HCT116 (cell line): ENCODE measurements around the gene CAMK2N1. TPM values are rescaled to one million over a fixed set of nuclear protein-coding genes. Genes with fewer than 3 reads are reported as not detected.

ENCODE experiments used
- ATAC-seq: fragments of 200-7000 bp; cut with Tn5 transposase; 2 replicates; pipeline ENCODE4 v1.9.1; 2020; ENCODE audit warnings: mild to moderate bottlenecking, moderate library complexity
- BruUV-seq: library from RNA; stranded (reverse); fragments of 400-500 nt; replicated peaks from 2 replicates; lab custom pipeline; 2021; lab: Mats Ljungman, UMichigan
- CTCF ChIA-PET: fragments of 300-600 bp; sonication (Branson Sonifier 250); formaldehyde crosslinking; loops from one replicate; lab custom pipeline; 2021; ENCODE audit warnings: antibody characterized with exemption; lab: Charles Lee
- POLR2A ChIA-PET: fragments of 300-600, 350-600 bp; sonication (Branson Sonifier 250); formaldehyde crosslinking; loops from one replicate; lab custom pipeline; 2021; ENCODE audit warnings: antibody characterized with exemption; lab: Charles Lee
- RAD21 ChIA-PET, 2 experiments: fragments of 300-600 bp; sonication (Branson Sonifier 250); formaldehyde crosslinking; loops; one replicate each; lab custom pipeline; 2023; ENCODE audit warnings: low total read pairs in 2 of 2; ENCODE audit not compliant: uncharacterized antibody in 2 of 2, unreplicated experiment in 2 of 2, low non-redundant PET in 1 of 2; lab: Charles Lee
- DNase-seq: peaks from one replicate; pipeline ENCODE4 v3.0.0-alpha.2; 2010; ENCODE audit warnings: low read depth, low spot score
- H2AFZ ChIP-seq: fragments of 200-600 bp; shearing (Covaris generic), sonication (generic); 2 replicates; pipeline ENCODE4 v1.6.1; 2017; ENCODE audit warnings: low read depth, mixed run types, mixed read lengths, antibody characterized with exemption, low read length; ENCODE audit not compliant: poor library complexity, severe bottlenecking
- H3K27ac ChIP-seq: 2 replicates; pipeline ENCODE4 v1.5.1; 2012; ENCODE audit warnings: low read depth, low read length
- H3K27me3 ChIP-seq: fragments of 200-600 bp; sonication (generic); 2 replicates; pipeline ENCODE4 v1.6.1; 2016; ENCODE audit warnings: mixed run types, low read length, mixed read lengths; ENCODE audit not compliant: insufficient read depth
- H3K36me3 ChIP-seq, 2 experiments: fragments of 200-500 bp in 1 of 2; fragments of 200-600 bp in 1 of 2; sonication (Bioruptor generic) in 1 of 2; sonication (generic) in 1 of 2; 2 replicates each; pipeline versions ENCODE4 v1.5.1 to v1.6.1; 2014 to 2016; ENCODE audit warnings: low read length in 2 of 2, inconsistent platforms in 1 of 2, mixed read lengths in 1 of 2, mixed run types in 1 of 2; ENCODE audit not compliant: insufficient read depth in 2 of 2, control insufficient read depth in 1 of 2
- H3K4me1 ChIP-seq, 2 experiments: fragments of 200-600 bp in 1 of 2; sonication (generic) in 1 of 2; 2 replicates each; pipeline versions ENCODE4 v1.5.1 to v1.6.1; 2012 to 2017; ENCODE audit warnings: low read length in 2 of 2, inconsistent platforms in 1 of 2, mild to moderate bottlenecking in 1 of 2, mixed read lengths in 1 of 2, mixed run types in 1 of 2, moderate library complexity in 1 of 2; ENCODE audit not compliant: insufficient read depth in 2 of 2, control insufficient read depth in 1 of 2
- H3K4me2 ChIP-seq: fragments of 200-600 bp; sonication (generic); 2 replicates; pipeline ENCODE4 v1.6.1; 2017; ENCODE audit warnings: mixed run types, low read length, mixed read lengths
- H3K4me3 ChIP-seq, 2 experiments: fragments of 200-600 bp in 1 of 2; sonication (generic) in 1 of 2; replicated peaks in 1 of 2; 2 replicates each; pipeline ENCODE4 v1.5.1; 2011 to 2016; ENCODE audit warnings: low read length in 2 of 2, control low read depth in 1 of 2, low read depth in 1 of 2, mild to moderate bottlenecking in 1 of 2, mixed read lengths in 1 of 2, mixed run types in 1 of 2
- H3K79me2 ChIP-seq: fragments of 200-600 bp; sonication (generic); 2 replicates; pipeline ENCODE4 v1.6.1; 2017; ENCODE audit warnings: mild to moderate bottlenecking, mixed run types, low read length, moderate library complexity, mixed read lengths; ENCODE audit not compliant: insufficient read depth
- H3K9ac ChIP-seq: fragments of 200-600 bp; sonication (generic); 2 replicates; pipeline ENCODE4 v1.6.1; 2016; ENCODE audit warnings: low read length, mixed read lengths
- H3K9me2 ChIP-seq: fragments of 200-600 bp; sonication (generic), shearing (Covaris generic); 2 replicates; pipeline ENCODE4 v1.6.1; 2017; ENCODE audit warnings: mixed run types, mild to moderate bottlenecking, moderate library complexity; ENCODE audit not compliant: insufficient read depth
- H3K9me3 ChIP-seq, 2 experiments: fragments of 200-500 bp in 1 of 2; fragments of 200-600 bp in 1 of 2; sonication (Bioruptor generic) in 1 of 2; sonication (generic) in 1 of 2; 2 replicates each; pipeline ENCODE4 v1.6.1; 2014 to 2017; ENCODE audit warnings: low read length in 2 of 2, mixed read lengths in 2 of 2, inconsistent platforms in 1 of 2, low read depth in 1 of 2, mild to moderate bottlenecking in 1 of 2, mixed run types in 1 of 2, moderate library complexity in 1 of 2; ENCODE audit not compliant: control insufficient read depth in 1 of 2, insufficient read depth in 1 of 2
- H4K20me1 ChIP-seq: fragments of 200-600 bp; sonication (generic), shearing (Covaris generic); 2 replicates; pipeline ENCODE4 v1.6.1; 2017; ENCODE audit warnings: mixed run types, mild to moderate bottlenecking, moderate library complexity; ENCODE audit not compliant: insufficient read depth
- CBX3 ChIP-seq: IDR thresholded peaks from 2 replicates; pipeline ENCODE4 v1.6.1; 2012; ENCODE audit warnings: low read depth
- CEBPB ChIP-seq: IDR thresholded peaks from 2 replicates; pipeline ENCODE4 v1.6.1; 2012; ENCODE audit warnings: low read depth
- CTCF ChIP-seq, 3 experiments: fragments of 200-600 bp in 1 of 3; sonication (generic) in 1 of 3; IDR thresholded peaks in 2 of 3; conservative IDR thresholded peaks in 1 of 3; 2 replicates each; pipeline ENCODE4 v1.5.1; 2012 to 2017; ENCODE audit warnings: low read depth in 2 of 3, low read length in 2 of 3, antibody characterized with exemption in 1 of 3, borderline replicate concordance in 1 of 3, control low read depth in 1 of 3, mild to moderate bottlenecking in 1 of 3, mixed read lengths in 1 of 3, mixed run types in 1 of 3, moderate library complexity in 1 of 3; ENCODE audit not compliant: insufficient read depth in 1 of 3
- EZH2phosphoT487 ChIP-seq: fragments of 200-600 bp; IDR thresholded peaks from 2 replicates; pipeline ENCODE4 v1.6.1; 2018; ENCODE audit warnings: antibody characterized with exemption, borderline replicate concordance
- MAX ChIP-seq: IDR thresholded peaks from 2 replicates; pipeline ENCODE4 v1.6.1; 2012
- POLR2A ChIP-seq: IDR thresholded peaks from 2 replicates; pipeline ENCODE4 v1.7.0; 2011; ENCODE audit warnings: borderline replicate concordance; ENCODE audit not compliant: insufficient read depth, insufficient read length; ENCODE audit errors: extremely low read depth
- POLR2AphosphoS5 ChIP-seq: IDR thresholded peaks from 2 replicates; pipeline ENCODE4 v1.6.1; 2011; ENCODE audit warnings: mild to moderate bottlenecking, low read depth, low read length, moderate library complexity
- RAD21 ChIP-seq: IDR thresholded peaks from 2 replicates; pipeline ENCODE4 v1.6.1; 2012; ENCODE audit warnings: low read depth, mild to moderate bottlenecking
- SRF ChIP-seq: IDR thresholded peaks from 2 replicates; pipeline ENCODE4 v1.6.1; 2012; ENCODE audit warnings: low read depth
- YY1 ChIP-seq: IDR thresholded peaks from 2 replicates; pipeline ENCODE4 v1.6.1; 2011; ENCODE audit warnings: low read length, low read depth, moderate library complexity, mild to moderate bottlenecking; ENCODE audit not compliant: insufficient replicate concordance; ENCODE audit errors: extremely low read depth
- intact Hi-C: fragments of 100-400 bp; cut with micrococcal nuclease; formaldehyde crosslinking; loops from 2 replicates; pipeline ENCODE4 v1.10.0; 2022
- total RNA-seq: library from RNA; stranded (reverse); gene quantifications from one replicate; pipeline ENCODE4 v1.2.1, GENCODE V29; 2021; ENCODE audit not compliant: unreplicated experiment

Gene CAMK2N1
- total RNA-seq, 1 experiment from 2014 or later: 20.5 TPM

GRCh38 chr1:20470194-20470593 lies 15.8 kb downstream of the CAMK2N1 start:
- Histone ChIP-seq H3K9ac (no peak overlapping the region), H3K27me3 (peaks cover 15% of the 10 kb centered on the region; the same call in 1 of the 2 replicates), H2AFZ (no peak overlapping the region), H3K9me2 (no peaks in the 10 kb centered on the region), H3K4me2 (no peak overlapping the region), H3K79me2 (no peaks in the 10 kb centered on the region)
- ChIA-PET POLR2A (no interaction called here), CTCF (interaction anchor here (0.7 to 1.2 kb wide), 2 partner anchors 24 to 258 kb away, joined by 3 read pairs; no protein-coding TSS in a partner anchor)
- BruUV-seq: no TSS peak
- no peak for ATAC-seq
- TF ChIP-seq POLR2A: no peak
- no peak for TF ChIP-seq CEBPB
- no peak for TF ChIP-seq CTCF (IDR thresholded peaks at IDR 0.05 in 2 of 3, conservative IDR thresholded peaks at IDR 0.05 in 1 of 3; ENCODE audit: borderline replicate concordance in 1 of 3, insufficient read depth in 1 of 3, low read depth in 2 of 3, low read length in 2 of 3)
- TF ChIP-seq EZH2phosphoT487: no peak
- TF ChIP-seq CBX3: no peak
- TF ChIP-seq MAX: no peak
- no peak for TF ChIP-seq YY1
- TF ChIP-seq RAD21: no peak
- no peak for TF ChIP-seq SRF
- no peak for TF ChIP-seq POLR2AphosphoS5
- TF ChIP-seq, all 23 proteins: peak for 0
- Histone ChIP-seq H3K27ac (no peak overlapping the region), H3K4me3 (no peak overlapping the region), H4K20me1 (no peaks in the 10 kb centered on the region), H3K9me3 (no peaks in the 10 kb centered on the region), H3K4me1 (peaks cover 9 to 10% of the 10 kb centered on the region in 2 experiments; a peak in 3 of 4 replicates), H3K36me3 (no peaks in the 10 kb centered on the region)
- DNase-seq: no peak
- intact Hi-C loops: no loop called here
- RAD21 ChIA-PET: no interaction called here
